HTR-8/SVneo (cell line): ENCODE measurements around the gene OR52N2.

Experiments used
- DNase-seq: peaks from one replicate; pipeline ENCODE4 v3.0.0; 2011; ENCODE audit warnings: low spot score, mixed read lengths; ENCODE audit not compliant: insufficient read length
- FAIRE-seq: peaks from 2 replicates; lab custom pipeline; 2011; peaks lifted over from hg19 to GRCh38; lab: Jason Lieb, UNC

The OR52N2 gene

DNA sequence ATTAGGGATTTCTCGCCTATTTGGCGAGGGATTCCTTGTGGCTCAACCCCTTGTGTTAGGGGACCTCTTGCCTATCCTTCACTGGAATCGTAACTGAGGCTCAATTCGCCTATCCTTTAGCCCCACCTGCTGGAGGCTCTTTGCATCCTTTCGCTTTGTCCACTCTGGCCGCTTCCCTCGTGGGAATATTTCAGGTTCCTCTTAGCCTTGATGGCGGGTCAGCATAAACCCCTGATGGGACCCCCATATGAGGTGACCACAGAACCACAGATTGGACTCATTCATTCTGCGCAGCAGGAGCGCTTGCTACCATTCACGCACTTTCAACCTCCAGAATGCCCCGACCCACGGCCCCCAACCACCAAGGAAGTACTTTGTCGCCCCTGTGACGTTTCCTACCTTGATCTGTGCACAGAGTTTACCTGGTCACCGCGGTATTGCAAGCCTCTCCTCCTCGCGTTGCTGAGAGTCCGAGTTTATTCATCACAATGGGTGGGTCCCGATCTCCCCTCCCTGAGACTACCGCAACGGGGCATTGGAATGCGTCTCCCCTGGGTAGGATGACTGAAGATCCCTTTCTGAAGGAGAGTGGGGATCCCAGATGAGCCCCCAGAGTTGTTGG is at the start of gene OR52N2:
Gene OR52N2, plus strand, starts transcription at position 425 of the 622 bp plus-strand sequence. CDS start 11,412 bp downstream, outside the sequence.
- peak; percentile 23 for DNase-seq
- no peak for FAIRE-seq

DNA sequence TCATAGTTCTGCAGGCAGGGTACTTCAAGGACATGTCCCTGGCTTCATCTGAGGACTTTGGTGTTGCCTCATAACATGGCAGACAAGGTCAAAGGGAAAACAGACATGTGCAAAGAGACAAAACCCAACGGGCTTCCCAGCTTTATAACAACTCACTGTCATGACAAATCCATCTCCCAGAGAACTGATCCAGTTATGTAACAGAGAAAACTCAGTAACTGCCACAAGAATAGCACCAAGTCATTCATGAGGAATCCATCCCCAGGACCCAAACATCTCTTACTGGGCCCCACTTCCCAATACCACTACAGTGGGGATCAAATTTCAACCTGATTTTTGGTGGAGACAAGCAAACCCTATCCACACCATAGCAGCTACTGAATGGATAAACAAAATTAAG is 41.7 kb upstream of the OR52N2 start:
- DNase-seq (no peak), FAIRE-seq (no peak)

DNA sequence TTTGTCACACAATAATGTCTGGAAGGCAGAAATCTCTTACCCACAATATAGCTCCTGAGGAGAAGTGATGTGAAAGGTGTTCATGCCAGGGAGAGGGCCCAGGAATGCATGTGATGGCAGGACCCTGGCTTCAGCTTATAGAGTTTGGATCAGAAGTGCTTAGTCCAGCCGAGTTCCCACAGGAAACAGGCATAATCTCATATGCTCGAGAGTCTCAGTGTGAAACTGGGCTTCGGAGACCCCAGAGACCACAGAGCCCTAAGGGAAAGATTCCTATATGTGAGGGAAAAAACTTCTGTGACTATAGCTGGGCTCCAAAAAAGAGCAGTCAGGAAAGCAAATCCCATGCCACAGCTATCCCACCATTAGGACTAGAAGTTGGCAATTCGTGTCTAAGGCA is 25.5 kb upstream of the OR52N2 start, which contains the start of gene OR52N5:
Gene OR52N5, minus strand, starts transcription at position 101 of the 400 bp plus-strand sequence. CDS start 4,721 bp downstream, outside the sequence.
- DNase-seq (no peak), FAIRE-seq (no peak)

DNA sequence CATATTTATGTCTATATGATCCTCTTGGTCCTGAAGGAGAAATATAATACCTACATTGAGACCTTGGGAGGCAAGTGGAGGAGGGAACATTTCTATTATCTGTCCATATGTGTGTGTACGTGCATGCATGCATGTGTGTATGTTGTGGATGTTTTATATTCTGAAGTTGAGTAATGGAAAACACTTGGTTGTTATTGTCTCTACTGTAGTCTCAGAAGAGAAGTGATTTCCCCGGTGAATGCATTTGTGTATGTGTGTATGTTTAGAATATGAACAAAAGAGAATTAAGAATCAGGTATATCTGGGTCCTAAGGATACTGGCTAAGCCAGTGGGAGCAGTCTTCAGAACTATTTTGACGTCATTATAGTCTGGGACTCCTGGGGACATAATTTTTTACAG is 17.6 kb upstream of the OR52N2 start, which contains the start of gene OR52N1:
Gene OR52N1, minus strand, starts transcription at position 101 of the 400 bp plus-strand sequence. CDS start 2,449 bp downstream, outside the sequence.
- DNase-seq (no peak), FAIRE-seq (no peak)

DNA sequence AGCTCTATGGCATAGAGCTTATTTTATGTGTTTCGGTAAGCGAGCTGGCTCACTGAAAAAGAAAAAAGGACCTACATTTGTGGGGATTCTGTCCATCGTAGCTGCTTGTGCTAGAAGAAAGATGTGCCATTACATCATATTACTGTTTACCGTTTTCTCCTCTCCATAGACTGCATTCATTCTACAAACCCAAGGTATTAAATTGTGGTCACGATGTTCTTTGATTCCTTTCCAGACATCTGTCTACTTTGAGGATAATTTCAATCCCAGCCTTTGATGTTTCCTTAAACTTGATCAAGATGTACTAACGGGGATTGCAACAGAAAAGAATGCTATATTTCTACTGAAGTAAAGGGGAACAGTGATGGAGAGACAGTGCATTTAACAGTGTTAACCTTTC is 12.2 kb upstream of the OR52N2 start:
- DNase-seq: no peak
- no peak for FAIRE-seq

DNA sequence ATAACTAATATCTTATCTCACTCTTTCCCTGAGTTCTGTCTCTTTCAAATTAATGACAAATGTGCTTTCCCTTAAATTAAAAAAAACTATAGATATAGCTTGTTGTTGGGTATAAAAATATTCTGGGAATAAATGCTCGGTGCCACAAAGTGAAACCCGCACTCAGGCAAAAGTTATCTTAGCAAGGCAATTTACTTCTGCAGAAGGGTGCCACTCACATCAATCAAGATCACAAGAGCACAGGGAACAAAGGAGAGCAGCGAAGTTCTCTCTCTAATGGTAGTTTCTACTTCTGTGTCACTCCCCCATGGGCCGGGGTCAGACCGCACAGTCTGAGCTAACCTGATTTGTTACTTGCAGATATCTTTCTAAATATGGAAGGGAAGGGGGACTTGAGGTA is 4.7 kb upstream of the OR52N2 start:
- FAIRE-seq (no peak), DNase-seq (no peak)

DNA sequence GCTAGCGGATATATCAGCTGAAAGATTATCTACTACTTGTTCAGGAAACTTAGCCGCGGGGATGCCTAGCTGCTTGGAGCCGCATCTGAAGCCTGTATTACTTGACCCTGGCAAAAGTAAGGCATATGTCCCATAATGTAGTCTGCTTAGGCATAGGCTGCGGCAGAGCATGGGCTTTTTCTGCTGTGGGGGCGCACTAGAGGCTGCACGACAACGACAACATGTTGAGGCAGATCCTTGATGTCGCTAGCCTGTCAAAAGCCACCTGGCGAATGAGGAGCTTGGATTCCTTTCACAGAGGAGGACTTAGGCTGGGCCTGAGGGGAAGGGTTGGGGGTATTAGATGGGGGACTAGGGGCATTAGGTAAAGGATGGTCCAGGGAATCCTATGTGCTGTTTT is 1.1 kb upstream of the OR52N2 start:
- DNase-seq: no peak

DNA sequence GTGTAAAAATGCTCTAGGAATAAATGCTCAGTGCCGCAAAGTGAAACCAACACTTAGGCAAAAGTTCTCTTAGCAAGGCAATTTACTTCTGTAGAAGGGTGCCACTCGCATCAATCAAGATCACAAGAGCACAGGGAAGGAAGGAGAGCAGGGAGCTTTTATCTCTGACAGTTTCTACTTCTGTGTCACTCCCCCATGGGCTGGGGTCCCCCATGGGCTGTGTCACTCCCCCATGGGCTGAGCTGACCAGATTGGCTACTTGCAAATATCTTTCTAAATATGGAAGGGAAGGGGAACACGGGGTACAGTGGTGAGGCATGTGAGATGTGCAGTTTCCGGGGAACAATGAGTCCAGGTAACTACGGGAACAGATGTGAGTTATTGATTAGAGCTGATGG is 397 bp downstream of the OR52N2 start:
- FAIRE-seq: no peak
- DNase-seq: no peak

More for the DNA sequence above, 1.1 kb upstream of the OR52N2 start:
- FAIRE-seq: no peak

DNA sequence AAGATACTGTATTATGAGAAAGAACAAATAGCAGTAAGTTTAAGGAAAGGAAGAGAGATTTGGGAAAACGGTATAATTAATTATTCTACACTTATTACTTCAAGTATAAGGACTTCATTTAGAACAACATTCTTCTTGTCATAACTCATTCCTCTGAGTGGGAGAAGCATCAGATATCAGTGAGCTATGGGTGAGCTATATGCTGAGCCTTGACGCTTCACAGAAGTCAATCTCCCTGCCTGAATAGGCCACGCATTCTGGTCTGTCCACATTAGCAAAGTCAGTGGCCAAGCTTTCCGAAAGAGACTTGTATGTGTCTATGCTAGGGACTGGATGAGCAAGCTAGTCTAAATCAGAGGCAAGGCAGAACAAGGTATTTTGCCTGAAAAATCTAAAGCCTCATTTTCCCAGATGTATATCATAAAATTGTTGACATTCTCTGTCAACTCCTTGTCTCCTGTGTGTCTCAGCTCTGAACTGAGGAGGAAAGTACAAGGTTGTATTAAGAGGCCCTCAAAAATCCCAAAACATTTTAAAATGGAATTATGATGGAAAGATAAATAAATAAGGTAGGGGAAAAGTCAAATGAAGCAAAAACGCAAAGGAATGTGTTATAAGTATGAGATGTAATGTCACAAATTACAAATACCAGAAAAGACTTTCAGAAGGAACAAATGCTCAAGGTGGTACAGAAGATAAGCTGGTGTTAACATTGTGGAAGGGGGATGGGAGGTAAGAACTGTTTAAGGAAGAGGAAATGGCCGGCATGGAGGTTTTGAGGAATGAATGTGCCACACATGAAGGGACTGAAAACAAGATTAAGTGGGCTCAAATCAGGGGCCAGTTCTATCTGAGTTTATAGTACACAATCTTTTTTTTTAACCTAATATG is 1.4 kb downstream of the OR52N2 start:
- DNase-seq (no peak), FAIRE-seq (no peak)

DNA sequence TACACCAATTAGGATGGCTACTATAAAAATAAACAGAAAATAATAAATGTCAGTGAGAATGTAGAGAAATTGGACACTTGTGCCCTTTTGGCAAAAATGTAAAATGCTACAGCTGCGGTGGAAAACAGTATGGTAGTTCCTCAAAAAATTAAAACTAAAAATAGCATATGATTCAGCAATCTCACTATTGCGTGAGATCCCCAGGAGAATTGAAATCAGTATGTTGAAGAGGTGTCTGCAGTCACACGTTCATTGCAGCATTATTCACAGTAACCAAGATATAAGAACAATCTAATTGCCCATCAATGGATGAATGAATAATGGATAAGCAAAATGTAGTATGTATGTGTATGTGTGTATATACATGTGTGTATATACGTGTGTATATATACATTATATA is 6.8 kb downstream of the OR52N2 start:
- DNase-seq (no peak), FAIRE-seq (no peak)

DNA sequence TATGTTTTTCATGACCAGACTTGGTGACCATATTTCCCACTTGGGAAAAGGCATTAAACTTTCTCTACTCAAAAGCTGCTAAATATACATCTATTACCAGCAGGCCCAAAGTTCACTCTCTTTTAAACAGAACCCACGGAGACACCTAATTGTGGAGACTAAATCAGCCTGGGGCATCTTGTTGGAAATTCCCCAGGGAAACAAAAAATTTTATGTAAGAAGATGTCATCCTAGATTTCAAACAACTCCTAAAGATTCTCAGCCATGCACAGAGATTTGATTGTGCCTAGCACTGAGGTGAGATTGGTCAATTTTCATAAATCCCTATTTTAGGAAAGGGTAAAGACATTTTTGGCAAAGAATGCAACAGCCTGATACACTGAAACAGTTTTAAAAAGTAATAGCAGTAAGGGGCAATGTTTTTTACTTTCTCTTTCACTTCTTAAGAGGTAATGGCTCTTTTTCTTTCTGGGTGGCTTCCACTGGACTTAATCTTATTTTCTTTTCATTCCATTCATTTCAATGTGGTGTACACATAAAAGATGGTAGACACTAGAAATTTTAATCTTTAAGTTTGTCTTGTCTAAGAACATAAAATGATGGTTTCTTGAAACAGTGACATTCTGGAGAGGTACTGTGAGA is 9.6 kb downstream of the OR52N2 start:
- FAIRE-seq: no peak
- no peak for DNase-seq

DNA sequence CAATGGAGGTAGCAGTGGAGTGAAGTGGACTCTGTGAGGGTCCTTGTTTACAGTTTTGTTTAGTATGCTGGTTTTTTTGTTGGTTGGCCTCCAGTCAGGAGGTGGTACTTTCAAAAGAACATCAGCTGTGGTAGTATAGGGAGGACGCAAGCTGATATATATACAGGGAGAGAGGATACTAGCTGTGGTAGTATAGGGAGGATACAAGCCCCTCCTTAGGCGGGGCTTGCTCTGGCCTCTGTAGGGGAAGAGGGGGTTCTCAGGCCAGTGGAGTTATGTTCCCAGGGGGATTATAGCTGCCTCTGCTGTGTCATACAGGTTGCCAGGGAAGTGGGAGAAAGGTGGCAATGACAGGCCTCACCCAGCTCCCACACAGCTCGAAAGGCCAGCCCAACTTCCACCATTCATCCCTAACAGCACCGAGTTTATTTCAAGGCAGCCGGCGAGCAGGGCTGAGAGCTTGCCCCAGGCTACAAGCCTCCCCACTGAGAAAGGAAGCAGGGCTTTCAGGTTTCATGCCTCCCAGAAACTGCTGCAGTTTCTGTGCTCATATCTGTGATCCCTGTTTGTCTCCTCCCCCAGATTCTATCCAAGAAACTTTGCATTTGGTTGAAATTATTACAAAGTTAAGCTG is 22.6 kb downstream of the OR52N2 start:
- FAIRE-seq (no peak), DNase-seq (no peak)

DNA sequence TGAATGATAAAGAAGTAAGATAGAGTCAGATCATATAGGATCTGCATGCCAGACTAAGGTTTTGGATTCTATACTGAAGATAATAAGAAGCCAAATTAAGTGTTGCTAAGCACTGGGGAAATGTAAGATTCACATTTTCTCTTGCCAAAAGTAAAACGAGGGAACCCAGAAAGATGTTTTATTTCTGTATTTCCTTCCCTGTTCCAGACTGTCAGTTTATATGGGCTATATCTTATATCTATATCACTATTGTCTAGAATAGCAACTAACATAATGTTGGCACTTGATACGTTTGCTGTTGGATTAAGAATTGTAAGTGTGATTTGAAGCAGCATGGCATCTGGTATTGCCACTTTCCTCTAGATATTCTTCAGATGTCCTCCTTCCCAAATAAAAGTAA is 24.7 kb downstream of the OR52N2 start:
- FAIRE-seq (no peak), DNase-seq (no peak)

DNA sequence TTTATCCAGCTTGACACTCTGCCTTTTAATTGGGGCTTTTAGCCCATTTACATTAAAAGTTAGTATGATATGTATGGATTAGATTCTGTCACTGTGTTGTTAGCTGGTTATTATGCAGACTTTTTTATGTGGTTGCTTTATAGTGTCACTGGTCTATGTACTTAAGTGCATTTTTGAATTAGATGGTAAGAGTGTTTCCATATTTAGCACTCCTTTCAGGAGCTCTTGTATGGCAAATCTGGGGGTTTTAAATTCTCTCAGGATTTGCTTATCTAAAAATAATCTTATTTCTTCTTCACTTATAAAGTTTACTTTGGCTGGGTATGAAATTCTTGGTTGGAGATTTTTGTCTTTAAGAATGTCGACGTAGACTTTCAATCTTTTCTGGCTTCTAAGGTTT is 29.0 kb downstream of the OR52N2 start:
- DNase-seq: no peak
- FAIRE-seq: no peak

DNA sequence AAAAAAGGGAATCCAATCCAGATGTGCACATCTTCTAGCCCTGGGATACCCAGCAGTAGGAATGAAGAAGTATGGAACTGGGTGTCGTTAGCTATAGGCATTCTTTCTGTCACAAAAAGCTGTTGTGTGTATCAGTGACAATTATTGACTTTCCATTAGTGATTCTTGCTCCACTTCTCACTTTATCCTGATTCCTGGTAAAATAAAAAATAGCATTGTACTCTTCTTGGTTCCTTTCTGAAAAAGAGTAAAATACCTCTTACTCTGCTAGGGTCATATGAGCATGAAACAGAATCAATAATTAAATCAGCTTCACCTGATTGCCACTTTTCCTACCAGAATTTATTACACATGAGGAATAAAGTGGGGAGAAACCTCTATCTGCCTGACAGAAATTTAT is 33.1 kb downstream of the OR52N2 start, which contains the start of gene OR52E6:
Gene OR52E6, minus strand, starts transcription at position 101 of the 400 bp plus-strand sequence. Its CDS starts 0 bp downstream, at position 101.
- no peak for FAIRE-seq
- no peak for DNase-seq

DNA sequence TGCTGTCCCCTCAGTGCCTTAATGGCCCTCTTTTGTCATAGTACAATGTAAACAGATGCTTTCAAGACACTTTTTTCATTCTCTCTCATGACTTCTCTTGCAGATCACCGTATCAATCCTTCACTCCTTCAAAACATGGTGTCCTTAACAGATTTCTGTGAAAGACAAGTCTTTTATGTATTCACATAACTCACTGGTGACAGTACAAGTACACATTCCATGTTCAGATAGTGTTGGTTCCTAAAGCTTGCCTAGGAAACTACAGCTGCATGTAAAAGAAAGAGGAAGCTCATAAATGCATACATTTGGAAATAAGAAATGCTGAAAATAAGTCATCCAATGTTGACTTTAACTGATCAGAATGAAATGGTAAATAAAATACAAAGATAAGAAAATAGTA is 38.0 kb downstream of the OR52N2 start:
- FAIRE-seq (no peak), DNase-seq (no peak)

DNA sequence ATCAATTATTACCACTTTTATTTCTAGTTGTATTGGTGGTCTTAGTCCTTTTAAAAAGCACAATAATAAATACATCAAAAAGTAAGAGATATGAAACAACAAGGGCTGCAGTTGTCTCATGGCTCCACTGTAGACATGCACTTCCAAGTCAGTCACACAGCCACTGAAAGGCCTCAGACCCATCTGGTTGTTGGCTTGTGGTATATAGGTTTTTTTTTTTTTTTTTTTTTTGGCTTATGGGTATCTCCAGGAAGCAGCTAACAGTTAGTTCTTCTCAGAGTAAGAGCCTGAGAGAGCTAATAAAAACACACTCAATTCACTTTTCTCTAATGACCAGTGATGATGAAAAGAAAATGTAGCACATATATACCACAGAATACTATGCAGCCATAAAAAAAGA is 39.0 kb downstream of the OR52N2 start:
- no peak for FAIRE-seq
- no peak for DNase-seq

DNA sequence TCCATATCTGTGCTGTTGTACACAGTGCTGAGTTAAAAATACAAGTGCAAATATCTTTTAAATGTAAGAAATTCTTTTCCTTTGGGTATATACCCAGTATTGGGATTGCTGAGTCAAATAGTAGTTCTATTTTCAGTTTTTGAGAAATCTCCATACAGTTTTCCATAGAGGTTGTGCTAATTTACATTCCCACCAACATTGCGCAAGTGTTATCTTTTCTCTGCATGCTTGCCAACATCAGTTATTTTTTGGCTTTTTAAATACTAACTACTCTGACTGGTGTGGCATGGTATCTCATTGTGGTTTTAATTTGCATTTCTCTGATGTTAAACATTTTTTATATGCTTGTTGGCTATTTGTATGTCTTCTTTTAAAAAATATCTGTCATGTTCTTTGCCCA is 42.3 kb downstream of the OR52N2 start:
- FAIRE-seq: no peak
- no peak for DNase-seq

DNA sequence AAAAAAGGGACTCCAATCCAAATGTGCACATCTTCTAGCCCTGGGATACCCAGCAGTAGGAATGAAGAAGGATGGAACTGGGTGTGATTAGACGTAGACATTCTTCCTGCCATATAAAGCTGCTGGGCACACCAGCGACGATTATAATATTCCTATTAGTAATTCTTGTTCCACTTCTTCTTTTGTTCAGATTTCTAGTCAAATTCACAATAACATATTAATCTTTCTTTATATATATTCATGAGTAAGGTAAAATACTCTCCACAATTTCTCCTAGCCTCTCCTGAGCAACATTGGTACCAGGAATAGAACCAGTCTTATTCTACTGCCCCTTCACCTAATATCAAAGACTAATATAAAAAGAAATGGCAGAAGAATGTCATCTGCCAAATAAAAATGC is 48.9 kb downstream of the OR52N2 start, which contains the start of gene OR52E8:
Gene OR52E8, minus strand, starts transcription at position 101 of the 400 bp plus-strand sequence. Its CDS starts 0 bp downstream, at position 101.
- FAIRE-seq (no peak), DNase-seq (no peak)

DNA sequence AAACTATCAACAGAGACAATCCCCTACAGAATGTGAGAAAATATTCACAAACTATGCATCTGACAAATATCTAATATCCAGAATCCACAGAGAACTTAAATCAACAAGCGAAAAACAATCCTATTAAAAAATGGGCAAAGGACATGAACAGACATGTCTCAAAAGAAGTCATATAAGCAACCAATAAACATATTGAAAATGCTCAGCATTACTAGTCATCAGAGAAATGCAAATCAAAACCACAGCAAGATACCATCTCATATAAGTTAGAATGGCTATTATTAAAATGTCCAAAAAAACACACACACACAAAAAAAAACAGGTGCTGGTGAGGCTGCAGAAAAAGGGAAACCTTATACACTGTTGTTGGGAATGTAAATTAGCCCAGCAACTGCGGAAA is 57.1 kb downstream of the OR52N2 start:
- no peak for DNase-seq
- no peak for FAIRE-seq
